Peyer's patch (tissue), 4 donors: ENCODE data around the gene NTS. TPM values are rescaled to one million over a fixed set of nuclear protein-coding genes. Genes with fewer than 3 reads are reported as not detected.

Experiments
- DNase-seq, 3 donors: peaks; one replicate each; pipeline ENCODE4 v3.0.0-alpha.2; 2017 to 2019
- H3K27ac ChIP-seq, 4 donors: fragments of 200-600 bp; sonication (generic); one replicate each; pipeline ENCODE4 v1.5.1; 2016 to 2019
- H3K27me3 ChIP-seq, 2 donors: fragments of 200-600 bp; sonication (generic); one replicate each; pipeline ENCODE4 v1.5.1; 2019
- H3K36me3 ChIP-seq, 3 donors: fragments of 200-600 bp; sonication (generic); one replicate each; pipeline ENCODE4 v1.5.1; 2016 to 2019
- H3K4me1 ChIP-seq, 4 donors: fragments of 200-600 bp; sonication (generic); one replicate each; pipeline ENCODE4 v1.5.1; 2016 to 2019
- H3K4me3 ChIP-seq, 4 donors: fragments of 200-600 bp; sonication (generic); 1 replicate in 3 of 4; 2 replicates in 1 of 4; pipeline ENCODE4 v1.5.1; 2016 to 2019; ENCODE audit warnings: mild to moderate bottlenecking in 1 of 4
- H3K9me3 ChIP-seq, 4 donors: fragments of 200-600 bp; sonication (generic); one replicate each; pipeline ENCODE4 v1.5.1; 2016 to 2019; ENCODE audit warnings: mild to moderate bottlenecking in 1 of 4
- CTCF ChIP-seq, 6 experiments: fragments of 450-650 bp in 4 of 6; fragments of 200-600 bp in 2 of 6; sonication (generic) in 1 of 6; IDR thresholded peaks; one replicate each; pipeline ENCODE4 v1.5.1; 2017 to 2019; ENCODE audit warnings: antibody characterized with exemption in 6 of 6, mild to moderate bottlenecking in 3 of 6, moderate library complexity in 1 of 6
- POLR2A ChIP-seq, 2 donors: fragments of 450-650 bp; IDR thresholded peaks; one replicate each; pipeline ENCODE4 v1.5.1; 2017; ENCODE audit warnings: antibody characterized with exemption in 2 of 2, mild to moderate bottlenecking in 2 of 2, moderate library complexity in 2 of 2
- total RNA-seq, 4 donors: library from RNA; depleted of rRNA; stranded (reverse); fragments of >200 nt; gene quantifications; one replicate each; pipeline ENCODE4 v1.1.0, GENCODE V29; 2016

The NTS gene
- total RNA-seq, 4 donors from 2014 or later, result 35.4 to 241 (median 72.8) TPM; not detected in 1

GRCh38 chr12:85872497-85873091 lies 1.5 kb upstream of the NTS start:
- Histone ChIP-seq H3K27me3 (no peaks in the 10 kb centered on the region), H3K27ac (no peak overlapping the region), H3K36me3 (no peaks in the 10 kb centered on the region), H3K9me3 (no peaks in the 10 kb centered on the region), H3K4me1 (no peaks in the 10 kb centered on the region), H3K4me3 (no peak overlapping the region)
- DNase-seq, result no peak
- no peak for TF ChIP-seq POLR2A (IDR thresholded peaks at IDR 0.05)
- TF ChIP-seq CTCF (IDR thresholded peaks at IDR 0.05), result peak in 4 of 6 experiments; percentile 59 to 79 (median 68)

GRCh38 chr12:85877459-85877858 lies 3.4 kb downstream of the NTS start:
- Histone ChIP-seq H3K4me3 (no peak overlapping the region), H3K27ac (no peak overlapping the region), H3K27me3 (no peaks in the 10 kb centered on the region), H3K4me1 (no peaks in the 10 kb centered on the region), H3K36me3 (no peaks in the 10 kb centered on the region), H3K9me3 (no peaks in the 10 kb centered on the region)
- DNase-seq, result no peak
- TF ChIP-seq CTCF (IDR thresholded peaks at IDR 0.05), result no peak
- TF ChIP-seq POLR2A (IDR thresholded peaks at IDR 0.05), result no peak

- no peaks in the 10 kb centered on the region for H3K9me3 ChIP-seq
- no peaks in the 10 kb centered on the region for H3K36me3 ChIP-seq
- no peak overlapping the region for H3K4me3 ChIP-seq
- no peak overlapping the region for H3K27ac ChIP-seq
- DNase-seq, result no peak
- no peak for TF ChIP-seq CTCF (IDR thresholded peaks at IDR 0.05)
- no peak for TF ChIP-seq POLR2A (IDR thresholded peaks at IDR 0.05)
- H3K27me3 ChIP-seq, result no peaks in the 10 kb centered on the region
- H3K4me1 ChIP-seq, result no peaks in the 10 kb centered on the region
Observed at GRCh38 chr12:85883763-85884162, 9.7 kb downstream of the NTS start.

- H3K36me3 ChIP-seq, result no peaks in the 10 kb centered on the region
- TF ChIP-seq POLR2A (IDR thresholded peaks at IDR 0.05) (no peak), CTCF (IDR thresholded peaks at IDR 0.05) (no peak)
- H3K9me3 ChIP-seq, result no peaks in the 10 kb centered on the region
- no peak for DNase-seq
- H3K4me1 ChIP-seq, result no peaks in the 10 kb centered on the region
- no peak overlapping the region for H3K27ac ChIP-seq
- no peaks in the 10 kb centered on the region for H3K27me3 ChIP-seq
- H3K4me3 ChIP-seq, result no peak overlapping the region
Observed at GRCh38 chr12:85894653-85895052, 20.6 kb downstream of the NTS start.

- no peak overlapping the region for H3K4me3 ChIP-seq
- no peaks in the 10 kb centered on the region for H3K27me3 ChIP-seq
- no peak overlapping the region for H3K27ac ChIP-seq
- H3K9me3 ChIP-seq, result no peaks in the 10 kb centered on the region
- H3K4me1 ChIP-seq, result no peaks in the 10 kb centered on the region
- H3K36me3 ChIP-seq, result no peaks in the 10 kb centered on the region
- TF ChIP-seq POLR2A (IDR thresholded peaks at IDR 0.05) (no peak), CTCF (IDR thresholded peaks at IDR 0.05) (peak in 5 of 6 experiments; percentile 30 to 60 (median 55))
- DNase-seq, result no peak
Observed at GRCh38 chr12:85920324-85920947, 46.3 kb downstream of the NTS start.
